ENCODE results near the gene NEK4.

The NEK4 gene

DNA sequence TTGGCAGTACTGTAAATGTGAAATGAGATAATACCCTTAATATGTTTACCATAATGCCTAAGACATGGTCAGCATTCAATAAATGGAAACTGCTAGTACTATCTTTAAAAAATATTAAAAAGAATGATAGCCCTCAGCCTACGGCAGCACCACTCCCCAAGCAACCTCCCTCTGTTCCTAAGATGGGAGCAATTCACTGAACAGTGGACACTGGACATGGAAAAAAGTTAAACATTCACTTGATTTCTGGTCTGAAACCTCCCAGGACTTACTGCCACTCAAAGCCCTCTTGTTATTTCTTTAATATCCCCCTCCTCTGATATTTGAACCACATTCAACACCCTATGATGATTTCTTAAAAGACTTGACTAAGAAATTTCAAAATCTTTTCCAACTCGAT is 27.0 kb downstream of the NEK4 start:
- H3K27ac ChIP-seq: no peak overlapping the region
- no peak overlapping the region for H3K4me3 ChIP-seq (ENCODE audit: low read depth, low read length)
- no peaks in the 10 kb centered on the region for H3K9me3 ChIP-seq (ENCODE audit: severe bottlenecking)
- H3K27me3 ChIP-seq (ENCODE audit: insufficient read depth, low read depth, severe bottlenecking): no peaks in the 10 kb centered on the region
- DNase-seq: no peak
- no peak for TF ChIP-seq CTCF (IDR thresholded peaks at IDR 0.05; ENCODE audit: low read depth, low read length)
- H3K36me3 ChIP-seq: peaks cover 81% of the 10 kb centered on the region

GRCh38 chr3:52743152-52743551 is 27.6 kb downstream of the NEK4 start:
- Histone ChIP-seq H3K36me3 (peaks cover 80% of the 10 kb centered on the region), H3K27me3 (ENCODE audit: insufficient read depth, low read depth, severe bottlenecking) (no peaks in the 10 kb centered on the region), H3K4me3 (ENCODE audit: low read depth, low read length) (no peak overlapping the region), H3K27ac (no peak overlapping the region), H3K9me3 (ENCODE audit: severe bottlenecking) (no peaks in the 10 kb centered on the region)
- no peak for DNase-seq
- TF ChIP-seq CTCF (IDR thresholded peaks at IDR 0.05; ENCODE audit: low read depth, low read length): no peak

GRCh38 chr3:52742418-52743041 is 28.2 kb downstream of the NEK4 start:
- TF ChIP-seq CTCF (IDR thresholded peaks at IDR 0.05; ENCODE audit: low read depth, low read length): peak; percentile 32; the same call in 1 of the 2 replicates
- Histone ChIP-seq H3K36me3 (peaks cover 86% of the 10 kb centered on the region), H3K4me3 (ENCODE audit: low read depth, low read length) (no peak overlapping the region), H3K9me3 (ENCODE audit: severe bottlenecking) (no peaks in the 10 kb centered on the region), H3K27ac (no peak overlapping the region), H3K27me3 (ENCODE audit: insufficient read depth, low read depth, severe bottlenecking) (no peaks in the 10 kb centered on the region)
- no peak for DNase-seq

GRCh38 chr3:52739730-52740129 is 31.0 kb downstream of the NEK4 start:
- no peak for DNase-seq
- no peaks in the 10 kb centered on the region for H3K27me3 ChIP-seq (ENCODE audit: insufficient read depth, low read depth, severe bottlenecking)
- H3K27ac ChIP-seq: no peak overlapping the region
- TF ChIP-seq CTCF (IDR thresholded peaks at IDR 0.05; ENCODE audit: low read depth, low read length): no peak
- no peak overlapping the region for H3K4me3 ChIP-seq (ENCODE audit: low read depth, low read length)
- H3K36me3 ChIP-seq: peaks cover 90% of the 10 kb centered on the region
- H3K9me3 ChIP-seq (ENCODE audit: severe bottlenecking): no peaks in the 10 kb centered on the region

DNA sequence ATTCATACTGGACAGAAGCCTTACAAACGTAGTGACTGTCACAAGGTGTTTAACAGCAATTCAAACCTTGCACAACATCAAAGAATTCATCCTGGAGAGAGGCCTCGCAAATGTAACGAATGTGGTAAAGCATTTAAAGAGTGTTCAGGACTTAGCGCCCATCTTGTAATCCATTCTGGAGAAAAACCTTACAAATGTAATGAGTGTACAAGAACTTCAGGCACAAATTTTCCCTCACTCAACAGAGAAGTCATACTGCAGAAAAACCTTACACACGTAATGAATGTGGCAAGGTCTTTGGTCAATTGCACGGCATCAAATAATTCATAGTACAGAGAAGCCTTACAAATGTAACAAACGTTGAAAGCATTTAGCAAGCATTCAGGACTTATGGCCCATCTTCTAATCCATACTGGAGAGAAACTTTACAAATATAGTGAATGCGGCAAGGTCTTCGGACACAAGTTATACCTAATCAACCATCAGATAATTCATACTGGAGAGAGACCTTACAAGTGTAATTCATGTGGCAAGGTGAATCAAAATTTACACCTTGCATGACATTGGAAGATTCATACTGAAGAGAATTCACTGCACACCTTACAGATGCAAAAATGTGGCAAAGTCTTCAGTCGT is 37.4 kb downstream of the NEK4 start:
- no peak overlapping the region for H3K4me3 ChIP-seq (ENCODE audit: low read depth, low read length)
- TF ChIP-seq CTCF (IDR thresholded peaks at IDR 0.05; ENCODE audit: low read depth, low read length): no peak
- H3K36me3 ChIP-seq: peaks cover 82% of the 10 kb centered on the region
- H3K27me3 ChIP-seq (ENCODE audit: insufficient read depth, low read depth, severe bottlenecking): no peaks in the 10 kb centered on the region
- no peak for DNase-seq
- H3K9me3 ChIP-seq (ENCODE audit: severe bottlenecking): peaks cover 35% of the 10 kb centered on the region
- no peak overlapping the region for H3K27ac ChIP-seq

DNA sequence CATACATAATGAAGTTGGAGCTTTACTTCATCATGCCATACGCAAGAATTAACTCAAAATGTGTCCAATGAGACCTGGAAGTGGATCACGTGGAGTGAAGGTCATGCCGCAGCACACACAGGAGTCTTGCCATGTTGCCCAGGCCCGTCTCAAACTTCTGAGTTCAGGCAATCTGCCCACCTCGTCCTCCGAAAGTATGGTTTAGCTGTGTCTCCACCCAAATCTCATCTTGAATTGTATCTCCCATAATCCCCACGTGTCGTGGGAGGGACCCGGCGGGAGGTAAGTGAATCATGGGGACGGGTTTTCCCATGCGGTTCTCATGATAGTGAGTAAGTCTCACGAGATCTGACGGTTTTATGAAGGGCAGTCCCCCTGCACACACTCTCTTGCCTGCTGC is 39.1 kb downstream of the NEK4 start:
- Histone ChIP-seq H3K27me3 (ENCODE audit: insufficient read depth, low read depth, severe bottlenecking) (no peaks in the 10 kb centered on the region), H3K4me3 (ENCODE audit: low read depth, low read length) (no peak overlapping the region), H3K36me3 (peaks cover 68% of the 10 kb centered on the region), H3K9me3 (ENCODE audit: severe bottlenecking) (peaks cover 38% of the 10 kb centered on the region), H3K27ac (peak overlapping the region; percentile 46)
- no peak for TF ChIP-seq CTCF (IDR thresholded peaks at IDR 0.05; ENCODE audit: low read depth, low read length)
- DNase-seq: no peak

Measured in WERI-Rb-1 (cell line).